RKO (cell line): ENCODE data around the gene LEMD2.

Experiments used
- DNase-seq: peaks from one replicate; pipeline ENCODE4 v3.0.0-alpha.2; 2016; ENCODE audit warnings: low spot score

The LEMD2 gene

DNA sequence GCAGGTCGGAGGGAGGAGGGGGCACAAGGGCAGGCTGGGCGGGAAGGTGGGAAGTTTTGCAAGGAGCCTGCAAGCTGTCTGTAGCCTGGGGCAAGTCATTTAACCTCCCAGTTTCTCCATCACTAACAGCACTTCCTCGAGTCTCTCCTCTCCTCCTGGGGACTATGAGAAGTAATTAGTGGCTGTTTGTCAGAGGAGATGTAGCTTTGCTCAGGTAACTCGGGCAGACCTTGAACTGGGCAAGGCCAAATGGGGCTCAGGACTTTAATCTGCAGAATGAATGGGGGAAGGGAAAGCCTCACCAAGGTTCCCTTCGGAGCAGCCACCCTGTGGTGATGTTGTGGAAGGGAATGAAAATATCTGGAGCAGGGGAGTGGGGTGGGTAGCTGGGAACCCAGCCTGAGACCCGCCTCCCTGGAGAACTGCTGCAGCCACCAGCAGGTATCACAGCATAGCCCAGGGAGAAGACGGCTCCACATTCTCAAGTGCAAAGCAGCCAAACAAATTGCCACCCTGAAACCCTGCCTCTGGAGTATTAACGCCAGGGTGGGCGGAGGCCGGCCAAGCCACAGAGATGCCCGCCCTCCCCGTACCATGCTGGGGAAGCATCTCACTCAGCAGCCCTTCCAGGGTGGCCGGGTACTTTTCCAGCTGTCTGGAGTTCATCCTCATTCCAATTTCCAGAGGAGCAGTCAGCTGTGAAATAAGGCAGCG, 6.1 kb upstream of the LEMD2 start:
- DNase-seq = no peak

- DNase-seq = no peak
Observed at GRCh38 chr6:33792981-33793380, 4.1 kb upstream of the LEMD2 start.

DNA sequence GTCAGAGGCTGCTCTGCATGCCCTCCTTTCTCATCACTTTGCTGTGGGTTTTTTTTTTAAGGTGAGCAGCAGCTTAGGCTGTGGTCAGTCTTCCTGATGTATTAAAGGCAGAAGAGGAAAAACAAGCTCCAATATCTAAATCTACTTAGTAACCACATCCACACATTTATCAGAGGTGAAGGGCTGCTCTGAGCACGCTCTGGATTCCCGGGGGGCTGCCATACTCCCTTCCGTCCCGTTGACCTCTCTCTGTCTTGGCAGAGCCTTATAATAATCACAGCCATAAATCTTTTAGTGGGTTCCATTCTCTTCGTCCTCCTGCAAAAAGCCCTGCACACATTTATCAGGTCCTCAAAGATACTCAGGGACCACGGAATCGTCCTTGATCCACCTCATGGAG, 2.7 kb upstream of the LEMD2 start:
- no peak for DNase-seq

DNA sequence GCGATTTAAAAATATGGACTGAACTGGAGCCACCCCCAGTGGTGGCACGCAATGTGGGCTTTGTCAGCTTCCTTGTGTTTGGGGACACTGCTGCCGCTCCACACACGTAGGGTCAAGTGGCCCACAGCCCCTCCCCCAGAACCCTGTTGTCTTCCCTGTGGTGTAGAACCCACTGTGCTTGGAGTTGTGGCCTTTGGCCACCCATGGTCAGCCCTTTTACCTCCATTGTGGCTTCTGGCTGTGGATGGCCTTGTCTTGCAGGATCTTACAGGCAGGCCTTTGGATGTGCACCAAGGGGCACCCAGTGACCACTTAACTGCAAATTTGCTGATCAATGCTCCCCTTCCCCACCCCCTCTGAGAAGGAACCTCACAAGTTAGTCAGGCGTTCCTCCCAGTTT, 2.0 kb upstream of the LEMD2 start:
- DNase-seq = no peak

- DNase-seq = no peak
Observed at GRCh38 chr6:33790379-33790778, 1.4 kb upstream of the LEMD2 start.

DNA sequence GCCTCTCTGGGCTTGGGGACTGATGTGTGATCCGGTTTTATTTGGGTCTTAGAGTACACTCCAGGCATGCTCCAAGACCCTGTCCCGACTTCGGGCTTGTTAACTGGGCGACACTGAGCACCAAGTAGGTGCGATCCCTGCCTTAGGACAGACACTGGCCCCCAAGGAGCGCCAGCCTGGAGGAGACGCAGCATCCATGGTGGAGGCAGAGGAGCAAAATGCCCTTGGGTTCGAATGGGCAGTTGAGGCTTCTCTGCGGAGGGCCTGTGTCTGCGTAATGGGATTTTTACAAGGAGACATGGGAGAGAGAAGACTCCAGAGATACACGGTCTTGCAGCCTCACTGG, 593 bp upstream of the LEMD2 start:
- DNase-seq = no peak

DNA sequence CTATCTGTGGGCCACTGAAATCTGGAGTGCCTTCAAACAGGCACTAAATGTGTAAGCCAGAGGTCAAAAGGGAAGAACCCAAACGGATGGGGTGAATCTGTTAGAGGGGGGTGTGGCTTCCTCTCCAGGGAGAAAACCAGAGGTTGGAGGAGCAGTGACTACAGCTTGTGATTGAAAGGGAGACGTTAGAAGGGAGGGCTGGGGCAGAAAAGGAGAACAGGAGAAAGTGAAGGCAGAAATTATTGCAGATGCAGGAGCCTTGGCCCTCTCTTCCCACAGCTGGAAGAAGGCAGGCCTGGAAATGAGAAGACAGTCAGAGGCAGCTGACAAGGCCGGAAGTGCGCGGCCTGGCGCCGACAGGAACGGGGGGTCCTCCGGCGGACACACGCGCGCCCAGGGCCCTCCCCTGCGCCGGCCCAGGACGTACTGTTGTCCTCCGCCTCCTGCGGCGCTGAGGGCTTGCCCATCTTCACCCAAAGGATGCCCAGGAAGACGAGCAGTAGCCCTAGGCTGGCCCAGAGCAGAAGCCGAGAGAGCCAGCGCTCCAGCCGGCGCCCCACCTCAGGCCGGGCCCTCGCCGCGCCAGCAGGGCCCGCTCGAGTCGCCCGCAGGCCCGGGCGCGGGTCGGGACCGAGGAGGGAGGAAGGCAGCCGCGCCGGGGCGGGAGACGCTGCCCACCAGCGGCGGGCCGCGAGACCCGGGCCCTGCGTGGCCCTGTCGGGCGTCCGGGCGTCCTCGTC, 806 bp downstream of the LEMD2 start:
- DNase-seq = peak; percentile 82

DNA sequence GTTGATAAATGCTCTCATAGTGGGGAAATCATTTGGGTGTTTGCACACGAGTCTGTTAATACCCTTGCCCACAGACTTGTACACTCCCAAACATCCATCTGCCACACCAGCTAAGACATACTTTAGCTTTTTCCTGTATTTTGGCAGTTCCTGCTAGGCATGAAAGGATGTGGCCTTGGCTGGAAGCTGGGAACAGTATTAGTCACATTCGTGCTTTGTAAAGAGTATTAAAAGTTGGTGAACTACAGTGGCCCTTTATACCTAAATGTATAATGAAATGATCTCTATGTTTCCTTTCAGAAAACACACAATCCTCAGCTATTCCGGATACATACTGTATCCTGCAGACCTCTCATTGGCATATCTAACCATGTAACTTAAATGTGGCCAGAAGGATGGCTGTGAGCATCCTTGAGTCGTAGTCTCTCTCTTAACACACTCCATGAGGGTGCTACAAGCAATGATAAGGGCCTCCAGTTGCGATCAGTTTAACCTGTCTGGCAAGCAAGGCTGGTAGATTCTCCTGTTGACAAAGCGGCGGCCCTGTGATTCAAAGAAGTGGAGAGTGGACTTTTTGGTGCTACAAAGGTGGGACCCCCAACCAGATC, 1.5 kb downstream of the LEMD2 start:
- peak; percentile 60 for DNase-seq

DNA sequence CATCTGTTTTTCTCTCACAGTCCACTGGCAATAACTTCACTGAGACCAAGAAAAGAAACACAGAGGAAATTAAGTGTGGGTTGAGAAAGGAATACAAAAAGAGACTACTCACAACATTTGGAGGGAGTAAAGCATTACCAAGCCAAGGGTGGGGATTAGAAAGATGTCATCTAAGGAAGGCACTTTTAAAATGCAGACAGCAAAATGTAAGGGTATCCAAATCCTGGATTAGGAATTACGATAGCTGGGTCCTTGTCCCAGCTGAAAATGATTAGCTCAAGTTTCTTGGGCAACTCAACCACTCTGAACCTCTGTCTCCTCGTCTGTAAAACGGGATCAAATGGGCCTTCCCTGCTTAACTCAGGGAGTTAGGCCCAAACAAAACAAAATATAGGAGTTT, 2.2 kb downstream of the LEMD2 start:
- DNase-seq = no peak

GRCh38 chr6:33785778-33786177, 3.2 kb downstream of the LEMD2 start:
- DNase-seq = peak; percentile 20

DNA sequence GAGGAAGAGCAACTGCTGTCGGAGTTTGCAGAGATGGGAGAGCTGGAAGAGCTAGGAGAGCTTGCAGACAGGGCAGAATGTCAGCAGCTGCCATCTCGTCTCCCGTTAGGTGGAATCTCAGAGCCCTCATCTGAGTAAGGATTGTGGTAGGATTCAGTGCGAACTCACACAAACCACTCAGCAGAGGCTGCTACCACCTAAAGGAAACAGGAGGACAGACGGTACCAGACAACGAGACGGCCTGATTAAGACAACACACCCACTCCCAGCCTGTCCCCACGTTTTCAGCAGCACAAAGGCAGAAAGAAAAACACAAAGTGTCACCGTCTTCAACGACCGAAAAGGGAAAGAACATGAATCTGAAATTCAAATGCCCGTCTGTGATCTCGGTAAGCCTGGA, 4.1 kb downstream of the LEMD2 start:
- no peak for DNase-seq

DNA sequence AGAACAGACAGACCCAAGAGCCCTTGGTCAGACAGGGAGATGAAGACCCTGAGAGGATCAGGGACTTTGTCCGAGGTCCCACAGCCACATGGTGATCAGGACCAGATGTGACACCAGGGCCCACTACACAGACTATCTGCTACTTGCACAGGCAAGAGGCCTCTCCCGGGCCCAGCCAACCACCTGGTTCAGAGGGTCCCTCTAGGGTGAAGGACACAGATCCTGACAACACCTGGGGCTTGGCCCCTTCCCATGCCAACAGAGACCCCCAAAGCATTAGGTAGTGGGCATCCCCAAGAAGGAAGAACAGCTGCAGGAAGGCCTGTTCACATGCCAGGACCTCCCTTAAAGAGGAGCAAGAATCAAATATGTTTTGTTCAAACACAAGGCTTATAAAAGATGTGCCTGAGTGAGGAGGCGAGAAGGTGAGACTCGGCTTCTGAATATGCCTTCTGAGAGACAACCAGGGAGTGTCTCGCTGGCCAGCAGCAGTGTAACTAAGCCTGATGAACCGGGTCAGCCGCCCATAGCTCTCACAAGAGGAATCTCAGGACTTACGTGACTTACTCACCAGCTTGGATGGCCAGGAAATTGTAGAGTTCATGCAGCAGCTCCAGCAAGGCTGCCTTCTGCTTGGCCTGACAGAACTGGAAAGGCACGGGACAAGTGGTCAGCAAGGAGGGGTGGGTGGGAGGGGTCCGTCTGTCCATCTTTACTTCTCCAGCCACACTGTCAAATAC, 5.0 kb downstream of the LEMD2 start:
- DNase-seq = no peak

DNA sequence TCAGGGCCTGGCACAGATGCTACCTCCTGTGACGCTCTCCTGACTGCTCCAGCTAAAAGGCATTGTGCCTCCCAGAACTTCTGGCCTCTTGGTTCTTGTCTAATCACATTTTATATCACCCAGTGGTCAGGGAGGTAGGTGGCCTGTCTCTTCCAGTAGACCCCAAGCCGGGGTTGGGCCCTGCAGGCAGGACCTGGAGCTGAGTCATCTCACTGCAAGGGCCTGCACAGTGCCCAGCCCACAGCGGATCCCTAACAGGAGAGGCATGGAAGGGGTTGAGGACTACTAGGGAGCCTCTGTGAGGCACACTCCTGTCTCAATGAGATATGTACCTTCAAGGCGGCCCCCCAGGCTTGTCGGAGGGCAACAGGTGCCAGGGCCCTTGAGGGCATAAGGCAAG, 6.4 kb downstream of the LEMD2 start:
- DNase-seq = no peak

DNA sequence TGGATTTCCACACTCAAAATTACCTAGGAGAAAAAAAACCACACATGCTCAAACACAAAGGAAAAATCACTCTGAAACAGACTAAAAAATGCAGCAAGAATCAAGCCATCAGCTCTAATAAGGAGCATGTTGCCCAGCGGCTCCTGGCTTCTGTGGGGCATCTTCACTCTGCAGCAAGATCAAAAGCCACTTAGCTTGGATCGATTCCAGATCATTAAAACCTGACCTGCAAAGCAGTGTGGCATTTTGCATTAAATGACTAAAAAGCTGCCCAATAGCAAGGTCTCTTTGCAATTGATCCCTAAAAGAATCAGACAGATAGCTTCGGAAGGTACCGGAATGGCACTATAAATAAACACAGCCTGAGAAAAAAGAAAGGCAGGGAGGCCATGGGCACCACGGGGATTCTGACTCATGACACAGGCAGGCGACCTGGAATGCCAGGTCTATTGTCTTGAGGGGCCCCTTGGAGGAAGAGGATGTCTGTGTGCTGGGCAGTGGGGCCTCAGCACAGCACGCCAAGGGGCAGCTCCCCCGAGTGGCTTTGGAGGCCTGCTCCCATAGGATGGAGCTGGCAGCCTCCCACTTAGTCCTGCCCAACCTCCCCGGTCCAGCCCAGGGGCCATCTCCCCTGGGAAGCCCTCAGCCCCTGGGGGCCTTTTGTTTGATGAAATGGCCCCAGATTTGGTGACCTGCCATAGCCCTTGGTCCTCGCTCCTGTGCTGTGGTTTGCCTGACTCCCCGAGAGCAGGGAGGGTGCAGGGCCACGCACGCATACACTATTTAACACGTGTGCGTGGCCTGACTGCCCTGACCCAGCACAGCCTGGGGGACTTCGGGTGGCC, 7.6 kb downstream of the LEMD2 start:
- no peak for DNase-seq

- no peak for DNase-seq
Observed at GRCh38 chr6:33779895-33780294, 9.0 kb downstream of the LEMD2 start.

DNA sequence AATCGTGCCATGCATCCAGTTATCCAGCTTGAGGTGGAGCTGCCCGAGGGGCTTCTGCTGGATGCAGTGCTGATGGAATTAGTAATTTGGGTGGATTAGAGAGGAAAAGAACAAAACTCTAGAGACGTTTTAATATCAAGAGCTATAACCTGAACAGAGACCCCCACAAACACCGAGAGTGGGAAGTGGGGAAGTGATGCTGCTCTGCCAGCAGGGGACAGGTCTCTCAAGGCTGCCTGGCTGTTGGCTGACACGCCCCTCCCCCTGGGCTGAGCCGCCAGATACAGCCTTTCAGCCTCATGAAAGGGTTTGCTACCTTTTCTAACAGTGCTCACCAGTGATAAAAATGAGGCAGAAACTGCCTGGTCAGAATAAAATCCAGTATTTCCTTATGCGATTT, 9.6 kb downstream of the LEMD2 start:
- DNase-seq = no peak

- DNase-seq = no peak
Observed at GRCh38 chr6:33778444-33779121, 10.3 kb downstream of the LEMD2 start.

DNA sequence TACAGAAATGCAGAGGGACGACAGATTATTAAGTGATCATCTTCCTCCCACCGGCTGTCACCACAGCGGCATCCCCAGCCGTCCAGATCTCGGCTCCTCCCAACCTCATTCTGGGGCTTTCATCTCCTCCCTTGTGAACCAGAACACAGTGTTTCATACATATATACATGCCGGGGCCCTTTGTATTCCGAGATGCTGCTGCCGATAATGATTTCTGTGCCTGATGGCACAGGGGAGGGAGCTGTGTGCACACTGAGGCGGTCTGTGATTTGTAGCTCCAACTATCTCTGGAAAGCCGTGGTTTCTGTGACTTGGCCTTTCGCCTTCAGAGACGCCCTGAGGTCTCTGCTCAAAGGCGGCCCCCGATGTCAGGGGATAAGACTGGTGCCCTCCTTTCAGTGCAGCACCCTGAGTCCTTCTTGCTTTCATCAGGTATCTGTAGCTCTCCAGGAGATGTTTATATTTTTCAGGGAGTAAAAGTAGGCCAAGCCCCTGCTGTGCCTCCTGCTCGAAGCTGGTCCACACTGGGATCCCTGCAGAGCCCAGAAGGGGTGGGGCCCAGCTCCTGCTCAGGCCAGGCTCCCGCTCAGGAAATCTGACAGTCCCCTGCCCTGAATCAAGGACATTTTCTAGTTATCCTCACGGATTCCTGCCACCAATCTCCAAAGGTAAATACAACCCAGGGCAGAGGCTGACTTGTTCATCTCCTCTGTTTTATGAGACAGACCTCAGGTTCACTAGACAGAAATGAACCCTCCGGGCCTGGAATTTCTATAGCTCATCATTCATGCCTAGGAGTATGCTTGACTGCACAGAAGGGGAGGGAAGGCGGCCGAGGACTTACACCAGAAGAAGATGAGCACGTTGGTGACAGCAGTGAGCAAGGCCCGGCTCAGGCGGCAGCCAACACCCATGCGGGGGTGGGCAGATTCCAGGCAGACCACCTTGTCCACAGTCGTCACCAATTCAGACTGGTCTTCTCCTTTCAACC, 11.2 kb downstream of the LEMD2 start:
- no peak for DNase-seq

DNA sequence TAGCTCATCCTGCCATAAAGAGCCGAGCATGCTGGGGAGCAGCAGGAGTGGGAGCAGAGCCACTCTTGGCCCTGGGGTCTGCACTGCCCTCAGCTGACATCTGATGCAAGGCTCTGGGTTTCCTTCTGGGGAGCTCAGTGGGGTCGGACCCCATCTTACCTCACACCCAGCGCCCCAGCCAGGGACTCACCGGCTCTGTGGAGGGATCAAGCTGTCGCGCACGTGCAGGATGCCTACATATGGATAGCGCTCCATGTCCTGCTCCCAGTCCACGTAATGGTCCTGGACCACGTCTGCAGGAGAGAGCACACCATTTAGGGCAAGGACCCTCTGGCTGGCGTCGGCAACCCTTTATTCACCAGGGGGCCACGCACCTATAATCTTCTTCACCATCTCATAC, 12.2 kb downstream of the LEMD2 start:
- no peak for DNase-seq

DNA sequence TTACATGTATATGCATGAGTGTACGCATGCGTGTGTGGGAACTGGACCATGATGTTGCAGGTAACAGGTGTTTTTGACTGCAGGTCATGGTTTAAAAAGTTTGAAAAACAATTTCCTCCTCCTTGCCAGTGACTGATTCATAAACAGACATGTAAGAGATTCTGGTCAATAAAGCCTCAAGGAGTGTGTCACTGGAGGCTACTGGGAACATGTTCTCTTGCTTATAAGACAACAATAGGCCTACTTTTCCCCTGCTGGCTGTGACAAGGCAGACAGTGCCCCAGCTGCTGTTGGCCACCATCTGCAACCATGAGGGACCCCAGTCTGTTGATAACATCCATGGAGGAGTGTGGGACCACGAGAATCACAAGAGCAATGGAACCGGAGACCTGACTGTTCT, 12.7 kb downstream of the LEMD2 start:
- no peak for DNase-seq
